Right forelimb (tissue), 1 donor: ENCODE measurements around the gene TMEM44.
"Not testable (repeated sequence)": the region's sequence is repeated elsewhere in the genome, so short reads cannot be mapped to it uniquely, and the experiment has no call there.

ENCODE experiments used
- DNase-seq: peaks from one replicate; pipeline ENCODE4 v3.0.0-alpha.2; 2018

The TMEM44 gene

DNA sequence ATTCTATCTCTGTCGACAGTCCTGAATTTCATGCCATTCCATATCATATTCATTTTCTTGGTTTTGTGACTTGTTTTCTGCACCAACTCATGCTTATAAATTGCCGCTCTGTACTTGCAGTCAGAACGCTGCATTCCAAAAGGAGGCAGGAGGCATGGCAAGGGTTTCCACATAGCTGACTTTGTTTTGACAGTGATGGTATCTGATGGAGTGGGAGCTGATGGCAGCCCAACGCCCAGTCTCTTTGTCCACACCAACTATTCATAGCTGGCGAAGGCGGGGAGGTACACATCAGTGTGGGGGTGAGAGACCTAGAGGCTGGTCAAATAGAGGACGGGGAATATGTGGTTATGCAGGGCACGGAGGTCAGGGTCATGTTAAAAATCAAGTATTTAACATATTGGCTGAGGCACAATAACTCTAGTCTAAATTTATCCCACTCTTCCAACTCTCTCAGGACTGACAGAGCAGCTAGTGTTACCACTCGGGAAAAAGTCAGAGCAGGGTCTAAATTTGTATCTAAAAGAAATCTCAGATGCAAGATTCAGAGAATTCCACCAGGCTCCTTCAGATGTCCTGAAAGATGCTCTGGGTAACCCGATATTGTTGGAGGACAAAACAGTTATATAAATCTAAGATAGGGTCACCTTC is 78.6 kb downstream of the TMEM44 start:
- DNase-seq: no peak

DNA sequence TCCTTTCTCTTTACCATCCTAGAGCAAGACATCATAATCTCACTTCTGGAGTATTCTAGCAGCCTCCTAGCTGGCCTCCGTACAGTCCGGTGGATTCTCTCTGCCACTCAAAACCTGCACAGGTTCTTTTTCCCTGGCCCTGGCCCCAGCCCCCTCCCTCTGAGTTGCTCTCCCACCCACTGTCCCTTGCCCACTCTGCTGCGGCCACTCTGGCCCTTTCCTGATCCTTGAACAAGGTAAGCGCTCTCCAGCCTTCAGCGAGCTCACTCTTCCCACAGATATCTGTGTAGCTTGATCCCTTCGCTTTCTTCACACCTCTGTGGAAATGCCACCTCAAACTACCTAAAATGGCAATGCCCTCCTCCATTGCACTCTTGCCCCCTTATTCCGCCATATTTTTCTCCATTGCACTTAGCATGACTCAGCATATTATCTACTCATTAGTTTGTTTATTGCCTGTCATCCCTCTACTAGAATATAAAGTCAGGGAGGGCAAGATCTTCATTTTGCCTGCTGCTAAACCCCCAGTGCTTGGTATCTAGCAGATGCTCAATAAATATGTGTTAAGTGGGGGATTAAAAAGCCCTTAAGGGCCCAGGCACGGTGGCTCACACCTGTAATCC is 80.8 kb downstream of the TMEM44 start:
- DNase-seq: no peak

DNA sequence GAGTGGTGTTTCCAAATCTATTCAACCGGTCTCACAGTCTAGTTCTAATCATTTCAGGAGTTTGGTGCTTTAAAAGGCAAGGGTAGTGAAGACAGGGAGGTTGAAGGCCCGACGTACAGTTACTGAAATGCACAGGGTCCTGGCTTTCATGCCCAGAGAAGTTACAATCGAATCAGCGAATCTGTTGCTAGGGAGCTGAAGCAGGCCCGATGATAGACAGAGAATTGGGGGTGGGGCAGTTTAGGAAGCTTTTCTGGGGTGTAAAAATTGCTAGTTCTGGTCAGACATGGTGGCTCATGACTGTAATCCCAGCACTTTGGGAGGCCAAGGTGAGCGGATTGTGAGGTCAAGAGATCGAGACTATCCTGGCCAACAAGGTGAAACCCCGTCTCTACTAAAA is 83.4 kb downstream of the TMEM44 start:
- no peak for DNase-seq

DNA sequence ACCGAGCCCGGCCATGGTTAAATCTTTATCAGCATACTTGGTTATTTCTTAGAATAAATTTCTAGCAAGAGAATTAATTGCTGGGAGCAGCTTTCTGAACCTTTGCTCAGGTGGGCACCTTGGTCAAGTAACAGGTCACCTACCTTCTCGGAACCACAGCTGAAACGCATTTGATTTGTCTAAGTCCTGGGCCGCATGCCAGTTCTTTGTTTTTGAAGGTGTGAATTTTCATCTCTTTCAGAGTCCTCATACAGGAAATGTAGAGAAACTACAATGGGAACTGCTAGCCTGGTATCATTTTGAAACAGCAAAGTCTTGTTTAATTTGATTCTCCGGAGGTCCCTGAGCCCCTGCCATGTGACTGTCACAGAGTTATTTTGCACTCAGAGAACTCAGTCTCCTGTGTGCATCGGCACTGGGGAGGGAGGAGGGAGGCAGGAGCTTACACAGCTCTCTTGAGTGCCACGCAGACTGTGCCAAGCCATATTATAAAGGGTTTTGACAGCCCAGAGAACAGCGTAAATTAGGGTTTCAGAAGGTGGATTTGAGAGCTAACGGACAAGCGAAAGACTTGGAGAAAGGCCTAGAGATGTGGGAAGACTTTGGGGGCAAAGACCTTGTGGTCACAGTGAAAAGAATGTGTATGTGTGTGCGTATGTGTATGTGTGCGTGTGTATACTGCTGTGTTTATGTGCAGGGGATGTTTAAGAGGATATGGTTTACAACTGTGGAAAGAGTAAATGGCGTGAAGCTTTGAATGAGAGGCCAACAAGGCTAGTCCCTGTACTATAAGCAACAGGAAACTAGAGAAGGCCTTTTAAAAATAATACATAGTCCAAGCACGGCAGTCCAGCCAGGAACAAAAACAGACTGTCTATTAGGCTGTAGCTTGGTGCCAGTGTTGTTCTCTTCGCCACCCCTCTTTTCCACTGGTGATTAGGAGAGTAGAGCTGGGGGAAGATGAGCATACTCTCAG is 84.6 kb downstream of the TMEM44 start:
- no peak for DNase-seq

DNA sequence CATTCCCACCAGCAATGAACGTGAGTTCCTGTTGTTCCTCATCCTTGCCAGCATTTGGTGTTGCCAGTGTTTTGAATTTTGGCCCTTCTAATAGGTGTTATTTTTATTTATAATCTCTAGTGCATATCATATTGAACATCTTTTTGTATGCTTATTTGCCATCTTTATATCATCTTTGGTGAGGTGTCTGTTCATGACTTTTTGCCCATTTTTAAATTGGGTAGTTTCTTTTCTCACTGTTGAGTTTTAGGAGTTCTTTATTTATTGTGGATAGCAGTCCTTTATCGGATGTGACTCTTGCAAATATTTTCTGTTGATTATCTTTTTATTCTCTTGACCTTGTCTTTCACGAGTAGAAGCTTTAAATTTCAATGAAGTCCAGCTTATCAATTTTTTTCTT is 86.2 kb downstream of the TMEM44 start:
- DNase-seq: no peak

DNA sequence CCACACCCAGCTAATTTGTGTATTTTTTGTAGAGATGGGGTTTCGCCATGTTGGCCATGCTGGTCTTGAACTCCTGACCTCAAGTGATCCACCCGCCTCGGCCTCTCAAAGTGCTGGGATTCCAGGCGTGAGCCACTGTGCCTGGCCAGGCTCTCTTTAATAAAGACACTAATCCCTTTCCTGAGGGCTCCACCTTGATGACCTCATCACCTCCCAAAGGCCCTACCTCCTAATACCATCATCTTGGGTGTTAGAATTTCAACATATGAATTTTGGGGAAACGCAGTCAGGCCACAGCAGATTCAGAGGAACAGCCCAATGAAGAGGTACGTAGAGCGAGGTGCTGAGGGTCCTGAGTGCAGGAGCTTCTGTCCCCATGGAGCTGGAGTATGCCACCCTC is 87.7 kb downstream of the TMEM44 start:
- not testable (repeated sequence) for DNase-seq

DNA sequence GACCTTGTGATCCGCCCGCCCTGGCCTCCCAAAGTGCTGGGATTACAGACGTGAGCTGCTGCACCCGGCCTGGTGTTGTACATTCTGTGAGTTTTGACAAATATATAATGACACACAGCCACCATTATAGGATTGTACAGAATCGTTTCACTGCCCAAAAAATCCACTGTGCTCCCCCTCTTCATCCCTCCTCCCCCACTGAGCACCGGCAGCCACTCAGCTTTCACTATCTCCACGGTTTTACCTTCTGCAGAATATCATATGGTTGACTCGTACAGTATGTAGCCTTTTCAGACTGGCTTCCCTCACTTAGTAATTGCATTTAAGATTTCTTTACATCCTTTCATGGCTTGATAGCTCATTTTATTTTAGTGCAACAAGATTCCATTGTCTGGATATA is 89.7 kb downstream of the TMEM44 start:
- no peak for DNase-seq

DNA sequence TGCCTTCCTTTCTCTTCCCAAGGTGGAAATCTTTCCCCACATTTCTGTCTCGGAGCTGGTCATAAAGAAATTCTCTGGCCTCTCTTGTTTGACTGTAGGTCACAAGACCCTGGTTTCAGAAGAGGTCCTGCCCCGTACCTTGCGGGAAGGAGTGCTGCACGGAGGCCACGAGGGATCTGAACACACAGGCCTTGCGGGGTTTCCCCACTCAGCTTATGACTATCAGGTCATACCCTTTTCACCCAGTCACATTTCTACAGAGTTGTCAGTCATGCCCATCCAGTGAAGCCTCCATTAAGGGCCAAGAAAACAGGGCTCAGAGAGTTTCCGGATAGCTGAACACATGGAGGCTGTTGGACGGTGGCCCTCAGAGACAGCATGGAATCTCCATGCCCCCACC is 91.7 kb downstream of the TMEM44 start:
- no peak for DNase-seq

DNA sequence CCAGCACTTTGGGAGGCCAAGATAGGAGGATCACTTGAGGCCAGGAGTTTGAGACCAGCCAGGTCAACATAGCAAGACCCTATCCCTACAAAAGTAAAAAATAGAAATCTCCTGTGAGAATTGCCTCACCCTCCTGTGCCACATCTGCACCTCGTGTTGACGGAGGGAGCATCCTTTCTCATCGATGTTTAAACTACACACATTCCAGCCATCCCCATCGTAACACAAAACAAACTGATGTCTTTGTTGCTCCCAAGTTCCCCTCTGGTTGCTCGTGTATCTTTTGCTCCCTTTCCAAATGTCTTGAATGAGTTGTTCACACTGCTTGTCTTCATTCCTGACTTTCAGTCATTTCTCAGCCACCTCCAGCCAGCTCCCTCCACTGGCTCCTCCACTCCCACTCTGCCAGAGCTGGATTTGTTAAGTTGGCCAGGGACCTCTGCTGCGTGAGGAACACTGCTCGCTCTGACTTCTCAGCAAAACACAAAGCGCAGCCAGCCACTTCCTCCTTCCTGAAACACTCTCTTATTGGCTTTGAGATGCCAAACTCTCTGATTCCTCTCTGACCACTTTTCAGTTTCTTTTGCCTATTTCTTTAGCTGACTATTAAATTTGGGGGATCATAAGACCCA is 92.8 kb downstream of the TMEM44 start:
- no peak for DNase-seq

DNA sequence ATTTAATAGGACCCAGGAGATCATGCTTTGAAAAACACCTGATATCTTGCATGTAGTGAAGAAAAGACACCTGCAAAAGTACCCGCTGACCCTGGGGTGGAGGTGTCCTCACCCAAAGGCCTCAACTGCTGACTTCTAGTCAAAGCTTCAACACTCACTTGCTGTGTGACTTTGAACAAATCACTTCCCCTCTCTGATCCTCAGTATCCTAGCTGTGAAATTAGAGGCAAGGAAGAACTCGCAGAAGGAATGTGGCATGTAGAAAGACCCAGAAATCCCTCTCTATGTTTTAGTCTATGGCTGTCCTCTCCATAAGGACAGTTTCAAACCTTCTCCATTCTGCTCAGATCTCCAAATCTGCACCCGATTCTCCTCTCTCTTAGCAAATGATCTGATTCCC is 93.7 kb downstream of the TMEM44 start:
- no peak for DNase-seq

DNA sequence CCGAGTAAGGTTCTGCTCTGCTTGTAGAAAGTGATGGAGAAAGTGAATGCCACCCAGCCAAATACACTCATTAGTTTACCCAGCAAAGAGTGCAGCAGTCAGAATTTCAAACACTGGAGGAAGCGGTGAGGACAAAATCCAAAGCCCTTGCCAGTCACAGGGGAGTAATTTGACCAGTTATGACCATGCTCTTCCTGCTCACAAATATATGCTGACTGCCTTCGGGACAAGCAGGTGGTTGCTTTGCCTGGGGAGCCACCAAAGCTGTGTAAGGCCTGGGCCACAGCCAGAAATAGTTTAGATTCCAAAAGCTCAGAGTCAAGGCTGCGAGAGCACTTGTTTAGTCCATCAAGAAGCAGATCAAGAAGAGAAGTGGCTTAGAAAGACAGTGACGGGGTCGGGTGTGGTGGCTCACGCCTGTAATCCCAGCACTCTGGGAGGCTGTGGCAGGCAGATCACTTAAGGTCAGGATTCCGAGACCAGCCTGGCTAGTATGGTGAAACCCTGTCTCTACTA is 95.4 kb downstream of the TMEM44 start:
- DNase-seq: no peak
